SU-DHL-6 (cell line): Measurements from ENCODE around the gene DHRS1.

Source experiments
- H2AFZ ChIP-seq: fragments of 200-600 bp; sonication (generic); 2 replicates; pipeline ENCODE4 v1.6.1; 2014; ENCODE audit warnings: low read depth, mild to moderate bottlenecking, moderate library complexity, mixed read lengths, antibody characterized with exemption, low read length; ENCODE audit not compliant: severe bottlenecking
- H3F3A ChIP-seq: fragments of 200-600 bp; shearing (Covaris generic); 2 replicates; pipeline ENCODE4 v1.6.0; 2016; ENCODE audit warnings: antibody characterized with exemption, mild to moderate bottlenecking; ENCODE audit not compliant: insufficient read depth
- H3K27ac ChIP-seq: fragments of 200-600 bp; sonication (generic); 2 replicates; pipeline ENCODE4 v1.5.1; 2016; ENCODE audit warnings: low read depth, mild to moderate bottlenecking, low read length, moderate library complexity, mixed read lengths
- H3K27me3 ChIP-seq: fragments of 200-600 bp; sonication (generic), shearing (Covaris generic); 2 replicates; pipeline ENCODE4 v1.6.0; 2014; ENCODE audit warnings: mild to moderate bottlenecking, low read length
- H3K36me3 ChIP-seq: fragments of 200-600 bp; sonication (generic); 2 replicates; pipeline ENCODE4 v1.6.1; 2014; ENCODE audit warnings: mild to moderate bottlenecking, low read length, mixed read lengths
- H3K4me2 ChIP-seq: fragments of 300-600, 200-600 bp; shearing (Covaris generic), sonication (generic); 2 replicates; pipeline ENCODE4 v1.6.0; 2014; ENCODE audit warnings: low read length, low read depth, mild to moderate bottlenecking; ENCODE audit not compliant: poor library complexity, severe bottlenecking
- H3K4me3 ChIP-seq: fragments of 200-600 bp; sonication (generic); 2 replicates; pipeline ENCODE4 v1.5.1; 2014; ENCODE audit warnings: antibody characterized with exemption, low read length, mild to moderate bottlenecking, mixed read lengths; ENCODE audit not compliant: insufficient read depth, poor library complexity, severe bottlenecking
- H3K79me2 ChIP-seq: fragments of 200-600 bp; sonication (generic); 2 replicates; pipeline ENCODE4 v1.6.1; 2014; ENCODE audit warnings: mild to moderate bottlenecking, low read length, moderate library complexity; ENCODE audit not compliant: insufficient read depth
- H3K9ac ChIP-seq: fragments of 200-600 bp; sonication (generic); 2 replicates; pipeline ENCODE4 v1.7.0; 2014; ENCODE audit warnings: mild to moderate bottlenecking, low read length
- H3K9me2 ChIP-seq: fragments of 200-600 bp; sonication (generic); replicated peaks from 2 replicates; pipeline ENCODE4 v1.6.1; 2014; ENCODE audit warnings: low read length; ENCODE audit not compliant: insufficient read depth
- H3K9me3 ChIP-seq: fragments of 200-600 bp; sonication (generic); 2 replicates; pipeline ENCODE4 v1.6.1; 2014; ENCODE audit warnings: low read length, mixed read lengths; ENCODE audit not compliant: insufficient read depth
- H4K20me1 ChIP-seq: fragments of 200-600 bp; sonication (generic); 2 replicates; pipeline ENCODE4 v1.6.1; 2014; ENCODE audit warnings: low read depth, mild to moderate bottlenecking, antibody characterized with exemption, low read length, moderate library complexity, mixed read lengths
- CTCF ChIP-seq: fragments of 200-600 bp; sonication (generic); IDR thresholded peaks from one replicate; pipeline ENCODE4 v1.5.1; 2017; ENCODE audit warnings: antibody characterized with exemption, mild to moderate bottlenecking, low read length, moderate library complexity; ENCODE audit not compliant: insufficient read depth, poor library complexity, severe bottlenecking
- EZH2phosphoT487 ChIP-seq: fragments of 200-600 bp; sonication (generic), shearing (Covaris generic); conservative IDR thresholded peaks from 2 replicates; pipeline ENCODE4 v1.6.1; 2018; ENCODE audit warnings: mild to moderate bottlenecking, antibody characterized with exemption, low read length, moderate library complexity, mixed read lengths

The DHRS1 gene

DNA sequence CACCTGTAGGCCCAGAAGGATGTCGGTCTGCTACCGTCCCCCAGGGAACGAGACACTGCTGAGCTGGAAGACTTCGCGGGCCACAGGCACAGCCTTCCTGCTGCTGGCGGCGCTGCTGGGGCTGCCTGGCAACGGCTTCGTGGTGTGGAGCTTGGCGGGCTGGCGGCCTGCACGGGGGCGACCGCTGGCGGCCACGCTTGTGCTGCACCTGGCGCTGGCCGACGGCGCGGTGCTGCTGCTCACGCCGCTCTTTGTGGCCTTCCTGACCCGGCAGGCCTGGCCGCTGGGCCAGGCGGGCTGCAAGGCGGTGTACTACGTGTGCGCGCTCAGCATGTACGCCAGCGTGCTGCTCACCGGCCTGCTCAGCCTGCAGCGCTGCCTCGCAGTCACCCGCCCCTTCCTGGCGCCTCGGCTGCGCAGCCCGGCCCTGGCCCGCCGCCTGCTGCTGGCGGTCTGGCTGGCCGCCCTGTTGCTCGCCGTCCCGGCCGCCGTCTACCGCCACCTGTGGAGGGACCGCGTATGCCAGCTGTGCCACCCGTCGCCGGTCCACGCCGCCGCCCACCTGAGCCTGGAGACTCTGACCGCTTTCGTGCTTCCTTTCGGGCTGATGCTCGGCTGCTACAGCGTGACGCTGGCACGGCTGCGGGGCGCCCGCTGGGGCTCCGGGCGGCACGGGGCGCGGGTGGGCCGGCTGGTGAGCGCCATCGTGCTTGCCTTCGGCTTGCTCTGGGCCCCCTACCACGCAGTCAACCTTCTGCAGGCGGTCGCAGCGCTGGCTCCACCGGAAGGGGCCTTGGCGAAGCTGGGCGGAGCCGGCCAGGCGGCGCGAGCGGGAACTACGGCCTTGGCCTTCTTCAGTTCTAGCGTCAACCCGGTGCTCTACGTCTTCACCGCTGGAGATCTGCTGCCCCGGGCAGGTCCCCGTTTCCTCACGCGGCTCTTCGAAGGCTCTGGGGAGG, 11.3 kb upstream of the DHRS1 start, which contains the start of gene LTB4R:
Gene LTB4R (plus strand): TSS at position 857 of the 959 bp plus-strand sequence. CDS start 4,150 bp downstream, outside the sequence.
- H3K9me2 ChIP-seq, result no peaks in the 10 kb centered on the region
- TF ChIP-seq CTCF (no peak), EZH2phosphoT487 (no peak)
- peak within 1 kb of the TSS; percentile 10 for H2AFZ ChIP-seq
- H3K9ac ChIP-seq, result peak within 1 kb of the TSS; percentile 44
- peak within 1 kb of the TSS; percentile 44 for H3K4me2 ChIP-seq
- peak within 1 kb of the TSS; percentile 23 for H3K4me3 ChIP-seq
- H3K9me3 ChIP-seq, result no peaks in the 10 kb centered on the region
- no peaks in the 10 kb centered on the region for H3K36me3 ChIP-seq
- no peaks in the 10 kb centered on the region for H4K20me1 ChIP-seq
- H3F3A ChIP-seq, result no peaks in the 10 kb centered on the region
- H3K79me2 ChIP-seq, result no peaks in the 10 kb centered on the region
- H3K27me3 ChIP-seq, result no peaks in the 10 kb centered on the region
- peak within 1 kb of the TSS; percentile 51 for H3K27ac ChIP-seq

- no peaks in the 10 kb centered on the region for H3K27me3 ChIP-seq
- TF ChIP-seq CTCF (no peak), EZH2phosphoT487 (no peak)
- peak overlapping the region; percentile 51 for H3K27ac ChIP-seq
- H3K4me3 ChIP-seq, result no peak overlapping the region
- no peaks in the 10 kb centered on the region for H4K20me1 ChIP-seq
- no peaks in the 10 kb centered on the region for H3K36me3 ChIP-seq
- peak overlapping the region; percentile 44 for H3K9ac ChIP-seq
- peak overlapping the region; percentile 44 for H3K4me2 ChIP-seq
- H3K9me2 ChIP-seq, result no peaks in the 10 kb centered on the region
- H3F3A ChIP-seq, result no peaks in the 10 kb centered on the region
- H3K79me2 ChIP-seq, result no peaks in the 10 kb centered on the region
- no peaks in the 10 kb centered on the region for H3K9me3 ChIP-seq
- H2AFZ ChIP-seq, result no peak overlapping the region
Measured at GRCh38 chr14:24310265-24310645, 10.7 kb upstream of the DHRS1 start.

GRCh38 chr14:24309538-24310264, 10.1 kb upstream of the DHRS1 start, which contains the start of gene LTB4R2:
Gene LTB4R2, plus strand, starts transcription at chr14:24310140. Its CDS starts 525 bp downstream, at chr14:24310665.
- Histone ChIP-seq H3K9me3 (no peaks in the 10 kb centered on the region), H3K36me3 (no peaks in the 10 kb centered on the region), H3K4me2 (peak within 1 kb of the TSS; percentile 44), H3K79me2 (no peaks in the 10 kb centered on the region), H3K9me2 (no peaks in the 10 kb centered on the region), H3K27me3 (no peaks in the 10 kb centered on the region), H3K27ac (peak within 1 kb of the TSS; percentile 51), H4K20me1 (no peaks in the 10 kb centered on the region), H3K9ac (peak within 1 kb of the TSS; percentile 44), H2AFZ (peak within 1 kb of the TSS; percentile 10), H3F3A (no peaks in the 10 kb centered on the region), H3K4me3 (peak within 1 kb of the TSS; percentile 23)
- TF ChIP-seq EZH2phosphoT487 (no peak), CTCF (no peak)
